NCI-H748 (cell line): ENCODE results near the gene HOXB3.
A peak's percentile ranks its signal among the peaks of the same experiment; 100 is the strongest.

Source experiments
- DNase-seq: peaks from one replicate; lab custom pipeline; 2025; ENCODE audit not compliant: unreplicated experiment; lab: John Stamatoyannopoulos, UW

The HOXB3 gene

DNA sequence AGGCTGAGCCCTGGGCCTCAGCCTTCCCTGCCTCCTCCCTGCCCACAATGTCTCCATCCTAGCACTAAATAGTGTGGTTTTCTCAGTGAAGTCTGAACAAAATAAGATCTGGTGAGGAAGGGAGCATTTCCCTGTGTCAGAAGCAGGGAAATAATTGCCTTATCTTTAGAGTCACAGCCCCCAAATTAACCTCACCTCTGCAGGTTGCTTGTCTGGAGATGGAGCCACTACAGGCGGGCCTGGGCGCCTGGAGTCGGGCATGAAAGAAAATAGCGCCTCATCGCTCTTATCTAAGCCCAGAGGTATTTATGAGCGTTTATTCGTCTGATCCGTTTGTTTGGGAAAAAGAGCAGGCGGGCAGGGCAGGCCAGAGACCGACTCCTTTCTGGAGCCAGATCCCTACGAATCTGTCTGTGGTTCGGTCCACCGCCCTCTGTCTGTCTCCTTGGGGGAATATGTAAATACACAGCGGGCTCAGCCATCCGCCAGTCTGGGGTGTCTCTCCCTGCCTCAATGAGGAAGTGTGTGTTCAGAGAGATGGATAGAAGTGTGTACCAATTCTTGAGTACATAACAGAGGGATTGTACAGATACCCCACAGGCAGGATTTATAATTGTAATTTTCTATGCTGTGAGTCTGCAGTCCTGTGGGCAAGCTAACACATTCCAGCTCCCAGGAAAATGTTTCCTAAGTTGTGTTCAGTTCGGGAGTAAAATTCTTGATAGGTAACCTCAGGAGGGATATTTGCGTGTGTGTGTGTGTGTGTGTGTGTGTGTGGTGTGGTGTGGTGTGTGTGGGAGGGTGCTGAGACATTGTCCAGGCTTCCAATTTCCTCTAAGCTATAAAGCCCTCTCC is 10.4 kb upstream of the HOXB3 start:
- peak; percentile 42 for DNase-seq

DNA sequence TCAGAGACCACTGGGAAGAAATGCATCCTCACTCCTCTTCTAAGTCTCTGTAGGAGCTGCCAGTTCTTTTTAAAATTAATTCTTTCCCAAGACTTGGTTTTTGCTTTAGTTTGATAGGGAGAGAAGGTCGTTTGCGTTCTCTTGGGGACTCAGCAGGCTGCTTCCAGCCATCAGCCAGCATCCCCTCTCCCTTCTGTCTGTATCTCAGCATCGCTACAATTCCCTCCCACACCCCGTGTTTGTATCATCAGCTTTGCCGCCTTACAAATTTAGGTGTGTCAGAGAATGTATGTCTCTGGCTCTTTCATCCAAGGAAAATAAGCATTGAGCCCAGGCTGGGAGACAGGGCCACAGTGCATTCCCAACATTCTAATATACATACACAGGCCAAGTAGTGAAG is 9.3 kb upstream of the HOXB3 start:
- no peak for DNase-seq

DNA sequence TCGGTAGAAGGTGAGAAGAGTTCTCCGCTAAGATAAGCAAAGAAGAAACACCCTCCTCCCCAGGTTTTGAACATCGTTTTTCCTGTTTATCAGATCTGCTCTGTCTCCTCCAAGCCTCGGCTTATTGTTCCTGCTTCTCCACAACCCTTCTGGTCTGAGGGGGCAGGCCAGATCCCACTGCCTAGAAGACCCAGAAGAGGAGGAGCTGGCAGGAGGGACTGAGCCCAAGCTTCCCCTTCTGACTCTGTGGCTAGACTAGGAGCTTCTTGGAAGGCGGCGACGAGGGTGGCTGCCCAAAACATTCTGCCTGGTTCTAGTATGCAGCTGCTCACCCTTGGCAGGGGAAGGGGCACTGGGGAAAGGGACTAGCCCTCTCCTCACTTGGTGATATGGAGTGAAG is 8.7 kb upstream of the HOXB3 start:
- no peak for DNase-seq

DNA sequence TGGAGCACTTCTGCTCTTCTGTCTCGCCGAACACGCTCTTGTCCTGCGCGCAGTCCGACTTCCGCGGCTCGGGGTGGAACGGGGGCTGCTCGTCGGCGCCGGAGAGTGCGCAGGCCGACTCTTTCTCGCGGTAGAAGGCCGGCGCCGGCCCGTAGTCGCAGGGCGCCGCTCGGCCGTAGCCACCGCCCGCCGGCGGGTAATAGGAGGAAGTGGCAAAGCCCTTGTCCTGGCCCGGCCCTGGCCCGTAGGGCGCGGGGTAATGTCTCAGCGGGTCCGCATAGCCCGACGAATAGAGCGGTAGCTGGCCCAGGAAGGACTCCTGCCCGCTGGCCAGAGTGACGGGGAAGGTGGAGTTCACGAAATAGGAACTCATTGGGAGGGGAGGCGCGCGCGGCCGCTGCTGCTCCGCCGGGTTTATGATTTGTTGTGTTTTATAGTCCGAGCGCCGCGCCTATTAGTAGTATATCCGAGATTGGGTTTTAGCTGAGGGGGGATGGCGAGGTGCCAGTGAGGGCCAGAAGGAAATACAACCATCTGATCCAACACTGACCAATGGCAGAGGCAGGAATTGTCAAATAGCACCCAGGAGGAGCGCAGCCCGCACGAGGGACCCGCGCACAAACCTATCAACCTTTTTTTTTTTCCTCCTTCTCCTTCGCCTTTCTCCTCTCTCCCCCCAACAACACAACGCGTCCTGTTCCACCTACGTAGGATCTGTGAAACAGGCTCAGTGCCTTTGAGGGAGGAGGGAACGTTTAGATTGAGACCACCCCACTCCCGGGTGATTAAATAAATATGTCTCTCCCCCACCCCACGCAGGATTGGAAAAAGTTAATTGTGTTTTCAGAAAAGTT is 8.0 kb upstream of the HOXB3 start:
- peak; percentile 70 for DNase-seq

DNA sequence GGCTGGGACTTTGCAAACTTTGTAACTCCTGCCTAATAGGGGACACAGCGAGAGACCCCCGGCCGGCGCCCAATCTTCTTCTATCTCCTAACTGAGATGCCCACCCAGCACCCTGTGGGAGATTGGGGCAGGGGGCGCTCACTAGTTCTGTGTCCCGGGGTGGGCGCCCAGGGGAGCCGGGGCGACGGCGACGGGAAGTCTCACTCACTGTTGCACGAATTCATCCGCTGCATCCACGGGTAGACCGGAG is 7.4 kb upstream of the HOXB3 start:
- no peak for DNase-seq

DNA sequence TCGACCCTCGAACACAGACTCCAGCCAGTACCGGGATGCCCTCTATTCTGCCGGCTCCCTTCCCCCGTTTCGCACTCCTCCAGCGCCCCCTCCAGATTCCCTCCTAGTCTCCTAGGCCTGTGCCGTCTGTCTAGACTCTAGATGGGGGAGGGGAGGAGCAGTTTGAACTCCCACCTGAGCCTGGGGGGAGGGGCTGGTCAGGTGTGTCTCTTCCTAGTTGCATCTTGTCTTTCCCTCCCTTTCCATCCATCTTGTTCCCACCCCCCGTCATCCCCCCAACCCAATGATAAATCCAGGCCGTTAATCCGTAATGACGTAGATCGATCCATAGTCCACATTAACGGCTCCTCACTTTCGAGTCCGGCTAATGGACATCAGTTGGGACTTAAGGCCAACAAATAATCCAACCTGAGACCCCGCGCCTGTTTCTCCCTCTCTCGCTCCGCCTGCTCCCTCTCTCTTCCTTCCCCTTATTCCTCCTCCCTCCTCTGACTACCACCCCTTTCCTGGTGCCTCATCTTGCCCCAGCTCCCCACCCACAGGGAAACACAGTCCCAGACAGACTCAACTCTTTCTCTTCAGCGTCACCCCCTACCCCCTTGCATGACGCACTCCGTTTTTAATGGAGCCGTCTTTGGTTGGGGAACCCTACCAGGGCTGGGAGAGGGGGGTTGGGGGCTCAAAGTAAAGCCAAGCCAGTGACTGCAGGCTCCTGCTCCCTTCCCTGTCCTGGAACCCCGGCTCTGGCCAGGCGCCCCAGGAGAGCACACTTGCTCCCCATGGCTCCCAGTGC is 6.9 kb upstream of the HOXB3 start:
- DNase-seq = peak; percentile 46

DNA sequence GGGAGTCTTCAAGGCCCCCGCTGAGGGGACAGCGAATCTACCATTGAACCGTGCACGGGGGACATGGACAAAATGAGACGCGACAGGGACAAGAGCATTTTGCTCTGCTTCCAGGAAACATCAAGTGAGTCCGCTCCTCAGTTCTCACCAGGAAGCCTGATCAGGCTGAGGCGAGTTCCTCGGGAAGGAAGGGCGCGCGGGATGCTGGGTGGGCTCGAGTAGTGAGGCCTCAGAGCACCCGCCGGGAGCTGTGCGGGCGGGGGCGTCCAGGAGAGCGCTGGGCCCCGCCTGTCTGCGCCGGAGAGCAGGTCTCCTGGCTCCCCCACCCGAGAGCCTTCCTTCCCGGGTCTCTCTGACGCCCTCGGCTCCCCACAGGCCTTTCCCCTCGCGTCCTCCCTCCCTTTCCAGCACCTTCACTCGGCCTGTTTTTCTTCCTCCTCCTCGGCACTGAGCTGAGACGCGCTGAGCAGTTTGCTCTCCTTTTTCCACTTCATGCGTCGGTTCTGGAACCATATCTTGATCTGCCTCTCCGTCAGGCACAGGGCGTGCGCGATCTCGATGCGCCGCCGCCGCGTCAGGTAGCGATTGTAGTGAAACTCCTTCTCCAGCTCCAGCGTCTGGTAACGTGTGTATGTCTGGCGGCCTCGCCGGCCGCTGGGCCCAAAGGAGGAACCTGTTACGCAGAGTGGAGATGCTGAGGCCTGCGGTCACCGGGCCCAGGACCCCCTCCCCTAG is 6.1 kb upstream of the HOXB3 start:
- peak; percentile 46 for DNase-seq

DNA sequence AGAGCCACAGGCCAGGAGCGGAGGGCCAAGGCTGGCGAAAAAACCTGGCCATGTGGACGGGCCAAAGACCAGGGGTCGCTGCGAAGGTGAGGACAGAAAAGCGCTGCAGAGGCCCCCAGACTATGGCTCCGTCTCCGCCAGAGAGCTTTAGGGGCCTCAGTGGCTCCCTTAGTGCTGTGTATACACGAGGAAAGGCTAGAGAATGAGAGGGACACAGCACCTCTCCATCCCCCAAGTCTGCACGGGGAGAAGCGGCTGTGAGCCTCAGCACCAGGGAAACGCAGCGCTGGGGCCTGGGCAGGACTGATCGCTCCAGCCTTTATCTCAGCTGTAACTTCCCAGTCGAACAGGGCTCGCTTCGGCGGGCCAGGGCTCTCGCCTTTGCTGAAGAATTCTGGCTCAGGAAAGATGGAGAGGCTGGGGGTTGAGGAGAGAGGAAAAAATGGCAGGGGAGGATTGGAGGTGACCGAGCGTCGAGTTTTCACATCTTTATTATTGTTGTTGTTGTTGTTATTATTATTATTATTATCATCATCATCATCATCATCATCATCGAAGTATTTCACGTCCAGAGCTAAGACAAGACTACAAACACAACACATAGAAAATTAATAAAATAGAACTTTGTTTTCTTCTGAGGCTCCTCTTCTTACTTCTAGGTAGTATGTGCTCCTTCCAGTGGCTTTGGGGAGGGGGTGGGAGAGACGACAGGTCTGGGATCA is 5.4 kb upstream of the HOXB3 start:
- DNase-seq = no peak

DNA sequence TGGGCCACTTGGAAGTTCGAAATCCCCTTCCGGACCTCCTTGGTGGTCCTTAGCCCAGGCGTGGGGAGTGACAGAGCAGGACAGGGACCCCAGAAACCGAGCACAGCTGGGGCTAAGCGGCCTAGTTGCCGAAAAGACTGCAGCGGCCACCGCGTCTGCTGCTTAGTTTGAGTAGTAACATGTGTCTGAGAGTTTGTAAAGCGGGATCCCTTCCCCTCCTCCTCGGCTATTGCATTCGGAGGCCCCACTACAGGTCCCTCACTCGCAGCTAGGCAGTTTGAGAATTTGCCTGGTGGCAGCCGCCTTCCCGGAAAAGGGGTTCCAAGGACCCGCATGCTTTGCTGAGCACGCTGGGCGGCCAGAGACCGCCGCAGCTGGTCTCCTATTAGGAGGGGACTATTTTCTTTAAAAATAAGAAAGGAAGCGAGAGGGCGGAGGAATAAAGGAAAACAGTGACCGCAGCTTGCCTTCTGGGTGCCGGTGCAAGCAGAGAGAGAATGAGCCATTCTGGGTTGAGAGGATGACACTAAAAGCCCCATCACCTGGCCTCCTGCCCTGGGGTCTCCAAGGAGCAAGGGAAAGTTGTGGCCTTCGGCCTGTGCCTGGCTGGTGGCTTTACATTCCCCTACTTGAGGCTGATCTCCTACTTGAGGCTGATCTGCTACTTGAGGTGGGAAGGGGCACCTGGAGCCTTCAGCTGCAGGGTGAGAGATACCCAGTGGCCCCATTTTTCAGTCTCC is 4.7 kb upstream of the HOXB3 start:
- no peak for DNase-seq

DNA sequence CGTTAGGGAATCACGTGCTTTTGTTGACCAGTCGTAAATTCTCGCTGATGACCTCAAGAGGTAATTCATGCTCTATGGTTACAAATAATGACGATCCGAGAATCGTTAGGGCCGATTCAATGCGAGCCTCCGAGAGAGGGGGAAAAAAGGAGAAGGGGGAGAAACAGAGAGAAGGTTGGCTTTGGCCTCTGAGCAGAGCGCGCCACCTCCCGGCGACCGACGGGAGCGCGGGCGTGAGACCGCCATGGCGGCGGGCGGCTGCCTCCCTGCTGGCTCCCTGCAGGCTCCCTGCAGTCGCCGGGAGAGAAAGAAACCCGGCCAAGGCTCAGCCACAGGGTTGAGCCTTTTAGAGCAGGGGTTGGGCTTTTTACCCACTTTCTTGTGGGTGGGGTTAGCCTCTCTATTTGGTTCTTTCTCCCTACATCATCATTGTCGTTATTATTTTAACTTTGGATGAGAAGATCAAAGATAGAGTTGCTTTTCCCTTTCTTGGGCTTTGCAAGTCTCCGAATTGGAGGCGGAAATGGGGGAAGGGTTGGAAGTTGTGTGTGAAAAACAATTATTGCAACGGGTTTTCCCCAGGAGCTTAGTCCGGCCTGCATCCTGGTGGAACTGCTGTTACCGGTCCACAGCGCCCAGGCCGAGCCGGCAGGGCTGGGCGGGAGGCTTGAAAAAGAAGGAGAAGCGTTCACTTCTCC is 3.9 kb upstream of the HOXB3 start:
- DNase-seq = peak; percentile 94

DNA sequence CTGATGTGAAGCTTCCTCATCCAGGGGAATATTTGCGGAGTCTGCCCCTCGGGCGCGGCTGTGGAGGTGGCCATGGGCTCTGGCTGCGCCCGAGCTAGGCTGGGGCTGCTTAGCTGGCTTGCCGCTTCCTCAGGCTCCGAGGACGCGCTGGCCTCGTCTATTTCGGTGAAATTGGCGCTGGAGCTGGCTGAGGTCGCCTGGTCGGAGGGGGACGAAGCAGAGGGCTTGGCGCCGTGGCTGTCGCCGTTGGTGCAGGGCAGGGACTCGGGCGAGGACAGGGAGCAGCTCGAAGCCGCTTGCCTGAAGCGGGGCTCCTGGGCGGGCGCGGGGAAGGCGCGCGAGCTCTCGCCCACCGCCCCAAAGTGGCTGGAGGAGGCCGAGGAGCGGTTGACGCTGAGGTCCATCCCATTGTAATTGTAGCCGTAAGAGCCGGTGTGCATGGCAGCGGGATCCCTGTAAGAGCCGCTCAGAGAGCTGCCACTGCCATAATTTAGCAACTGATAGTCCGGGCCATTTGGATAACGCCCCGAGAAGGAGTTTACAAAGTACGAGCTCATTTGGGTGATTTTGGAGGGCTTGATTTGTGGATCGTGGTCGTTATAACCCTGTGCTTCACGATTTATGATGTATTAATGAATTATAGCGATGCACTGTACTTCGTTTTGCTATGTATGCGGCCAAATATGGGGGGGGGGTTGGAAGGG is 3.2 kb upstream of the HOXB3 start, which contains the start of gene HOXB5:
Gene HOXB5 (minus strand): TSS at position 654 of the 704 bp plus-strand sequence. CDS start 97 bp downstream, at position 557.
- peak; percentile 83 for DNase-seq

DNA sequence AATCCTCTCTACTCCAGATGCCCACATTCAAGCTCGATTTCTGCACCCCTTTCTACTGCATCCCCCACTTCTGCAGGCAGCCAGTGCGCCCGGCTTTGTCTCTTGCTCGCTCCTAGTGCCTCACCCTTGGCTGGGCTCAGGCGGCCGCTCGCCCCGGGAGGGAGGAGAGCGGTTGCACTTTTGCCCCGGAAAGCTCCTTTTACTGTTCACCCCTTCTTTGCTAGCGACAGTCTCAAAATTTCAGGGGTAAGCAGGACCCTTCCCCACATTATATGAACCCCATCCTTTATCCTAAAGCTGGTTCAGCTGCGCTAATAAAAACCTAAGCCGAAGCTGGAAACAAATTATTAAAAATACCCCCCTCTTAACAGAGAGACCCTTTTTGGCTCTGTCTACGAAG is 2.5 kb upstream of the HOXB3 start:
- peak; percentile 24 for DNase-seq

DNA sequence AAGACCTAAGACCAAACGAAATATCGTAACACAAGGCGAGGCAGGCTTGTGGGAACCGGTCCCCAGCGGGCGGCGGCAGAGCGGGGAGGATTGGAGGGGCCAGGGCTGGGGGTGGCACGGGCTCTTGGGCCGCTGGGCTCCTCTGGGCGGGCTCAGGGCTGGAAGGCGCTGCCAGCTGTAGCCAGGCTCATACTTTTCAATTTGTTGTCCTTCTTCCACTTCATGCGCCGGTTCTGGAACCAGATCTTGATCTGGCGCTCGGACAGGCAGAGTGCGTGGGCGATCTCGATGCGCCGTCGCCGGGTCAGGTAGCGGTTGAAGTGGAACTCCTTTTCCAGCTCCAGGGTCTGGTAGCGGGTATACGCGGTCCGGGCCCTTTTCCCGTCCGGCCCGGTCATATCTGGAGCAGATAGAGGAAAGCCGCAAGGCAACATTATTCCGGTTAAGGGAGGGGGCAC is 2.0 kb upstream of the HOXB3 start:
- DNase-seq = no peak

DNA sequence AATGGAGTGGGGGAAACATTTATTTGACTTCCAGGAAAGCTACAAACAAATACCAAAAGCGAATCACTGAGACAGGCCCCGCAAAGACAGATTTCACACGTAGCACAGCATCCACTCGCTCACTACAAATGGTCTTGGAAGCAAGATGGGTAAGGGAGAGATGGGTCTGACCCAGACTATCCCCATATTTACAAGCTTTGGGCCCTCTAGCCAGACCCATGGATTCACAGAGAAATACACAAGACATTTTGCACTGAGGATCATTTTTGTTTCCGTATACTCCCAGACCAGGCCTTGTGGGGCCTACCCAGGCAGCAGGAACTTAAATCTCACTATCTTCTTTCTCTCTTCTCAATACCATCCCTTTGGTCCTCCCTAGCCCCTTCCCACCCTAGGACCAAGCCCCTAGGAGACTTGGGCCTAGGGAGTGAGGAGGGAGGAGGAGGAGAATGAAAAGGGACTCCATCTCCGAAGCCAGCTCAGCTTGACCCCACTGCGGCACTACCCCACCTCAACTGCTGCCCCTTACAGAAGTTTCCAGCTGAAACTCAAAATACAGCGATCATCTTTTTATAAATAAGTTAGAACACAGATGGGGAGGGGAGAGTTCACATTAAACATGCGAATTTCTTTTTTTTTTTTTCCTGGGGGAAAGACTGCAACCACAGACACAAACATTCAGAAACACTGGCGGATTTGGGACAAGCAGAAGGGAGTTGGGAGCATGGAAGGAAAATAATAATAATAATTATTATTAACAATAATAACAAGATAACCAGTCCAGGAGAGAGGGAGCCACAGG is 1.4 kb upstream of the HOXB3 start:
- no peak for DNase-seq

DNA sequence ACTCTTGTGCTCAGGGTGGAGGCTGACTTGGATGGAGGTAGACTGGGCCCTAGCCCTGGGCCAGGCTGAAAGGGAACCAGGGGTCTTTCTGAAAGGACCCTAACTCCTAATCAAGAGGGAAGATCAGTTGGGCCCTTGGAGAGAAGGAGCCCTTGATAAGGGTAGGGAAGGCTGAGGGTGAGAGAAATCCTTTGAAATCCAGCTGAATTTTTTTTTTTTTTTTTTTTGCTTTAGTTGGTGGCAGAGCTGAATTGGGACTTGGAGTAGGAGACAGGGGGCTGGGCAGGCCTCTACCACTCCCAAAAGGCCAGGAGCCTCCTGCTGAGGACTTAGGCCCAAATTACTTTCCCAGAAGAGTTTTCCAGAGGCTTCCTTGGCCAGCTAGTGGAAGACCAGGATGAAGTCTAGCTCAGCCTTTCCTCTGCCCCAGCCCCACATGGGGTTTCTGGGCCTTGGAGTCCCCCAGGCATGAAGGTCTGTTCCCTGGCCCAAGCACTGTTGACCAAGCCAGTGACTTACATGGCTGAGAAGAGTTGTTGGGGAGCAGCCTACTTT is 643 bp upstream of the HOXB3 start:
- DNase-seq = no peak

DNA sequence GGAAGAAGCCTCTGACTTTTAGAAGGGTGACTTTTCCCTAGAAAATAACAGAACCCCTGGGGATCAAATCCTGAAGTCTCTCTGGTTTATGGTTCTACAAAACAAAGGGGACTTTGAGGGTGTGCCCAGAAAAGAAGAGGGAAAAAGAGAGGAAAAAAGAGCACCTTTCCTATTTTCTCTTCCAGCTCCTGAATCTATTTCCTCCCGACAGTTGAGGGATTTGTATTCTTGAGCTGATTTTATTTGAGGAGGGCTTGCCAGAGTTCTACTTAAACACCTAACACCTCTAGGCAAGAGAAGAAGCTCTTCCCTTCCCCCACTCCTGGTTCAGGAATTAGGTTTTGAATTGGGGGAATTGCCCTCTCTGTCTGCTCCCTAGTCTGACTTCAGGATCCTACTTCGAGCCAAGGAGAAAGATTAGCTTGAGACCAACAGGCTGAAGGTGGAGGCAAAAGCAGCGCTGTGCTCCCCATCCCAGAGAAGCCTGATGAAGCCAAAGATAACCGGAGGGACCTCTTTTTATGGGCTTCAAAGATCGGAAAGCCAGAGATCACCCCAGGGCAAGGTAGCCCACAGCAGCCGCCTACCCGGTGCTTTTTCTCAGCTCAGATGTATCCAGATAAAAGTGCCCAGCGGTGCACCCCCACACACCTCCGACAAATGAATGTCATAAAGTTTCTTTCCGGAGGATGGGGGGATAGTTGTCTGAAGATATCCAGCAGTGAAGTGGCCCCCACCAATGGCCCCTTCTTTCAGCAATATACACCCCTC is 796 bp downstream of the HOXB3 start:
- no peak for DNase-seq
